ENCODE results near the gene SCAI. TPM values are rescaled to one million over a fixed set of nuclear protein-coding genes. Genes with fewer than 3 reads are reported as not detected.

The SCAI gene
- total and polyA plus RNA-seq, 4 donors = 1.4 to 39.9 (median 8.0) TPM

DNA sequence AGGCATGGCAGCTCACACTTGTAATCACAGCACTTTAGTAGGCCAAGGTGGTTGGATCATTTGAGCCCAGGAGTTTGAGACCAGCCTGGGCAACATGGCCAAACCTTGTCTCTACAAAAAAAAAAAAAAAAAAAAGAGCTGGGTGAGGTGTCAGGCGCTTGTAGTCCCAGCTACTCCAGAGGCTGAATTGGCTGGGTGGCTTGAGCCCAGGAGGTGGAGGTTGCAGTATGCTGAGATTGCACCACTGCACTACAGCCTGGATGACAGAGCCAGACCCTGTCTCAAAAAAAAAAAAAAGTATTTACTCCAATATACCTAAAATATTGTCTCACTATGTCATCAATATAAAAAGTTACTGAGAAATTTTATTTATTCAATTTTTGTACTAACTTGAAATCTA, 2.8 kb downstream of the SCAI start:
- no peak overlapping the region for H3K27ac ChIP-seq (ENCODE audit: low read depth in 1 of 2, low read length in 1 of 2)
- H3K27me3 ChIP-seq (ENCODE audit: control insufficient read depth in 3 of 3, insufficient read depth in 3 of 3, low read length in 2 of 3) = no peaks in the 10 kb centered on the region
- WGBS, 2 donors = 71 to 78% methylated on average over 1 of the region's 1 CpG
- ATAC-seq (ENCODE audit: insufficient read depth, low FRiP score) = no peak
- H3K36me3 ChIP-seq (ENCODE audit: control insufficient read depth in 4 of 4, insufficient read depth in 4 of 4, low read length in 4 of 4) = peaks cover 0 to 3% (median 0%) of the 10 kb centered on the region in 4 donors
- no peak overlapping the region for H3K9ac ChIP-seq (ENCODE audit: insufficient read depth in 1 of 2, low read length in 2 of 2)
- H3K4me3 ChIP-seq = no peak overlapping the region
- TF ChIP-seq, protein P1, sequence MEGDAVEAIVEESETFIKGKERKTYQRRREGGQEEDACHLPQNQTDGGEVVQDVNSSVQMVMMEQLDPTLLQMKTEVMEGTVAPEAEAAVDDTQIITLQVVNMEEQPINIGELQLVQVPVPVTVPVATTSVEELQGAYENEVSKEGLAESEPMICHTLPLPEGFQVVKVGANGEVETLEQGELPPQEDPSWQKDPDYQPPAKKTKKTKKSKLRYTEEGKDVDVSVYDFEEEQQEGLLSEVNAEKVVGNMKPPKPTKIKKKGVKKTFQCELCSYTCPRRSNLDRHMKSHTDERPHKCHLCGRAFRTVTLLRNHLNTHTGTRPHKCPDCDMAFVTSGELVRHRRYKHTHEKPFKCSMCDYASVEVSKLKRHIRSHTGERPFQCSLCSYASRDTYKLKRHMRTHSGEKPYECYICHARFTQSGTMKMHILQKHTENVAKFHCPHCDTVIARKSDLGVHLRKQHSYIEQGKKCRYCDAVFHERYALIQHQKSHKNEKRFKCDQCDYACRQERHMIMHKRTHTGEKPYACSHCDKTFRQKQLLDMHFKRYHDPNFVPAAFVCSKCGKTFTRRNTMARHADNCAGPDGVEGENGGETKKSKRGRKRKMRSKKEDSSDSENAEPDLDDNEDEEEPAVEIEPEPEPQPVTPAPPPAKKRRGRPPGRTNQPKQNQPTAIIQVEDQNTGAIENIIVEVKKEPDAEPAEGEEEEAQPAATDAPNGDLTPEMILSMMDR (IDR thresholded peaks at IDR 0.05; ENCODE audit: control extremely low read depth, extremely low read depth) = no peak
- H3K9me3 ChIP-seq (ENCODE audit: control insufficient read depth in 4 of 4, insufficient read depth in 3 of 4, low read length in 3 of 4) = no peaks in the 10 kb centered on the region
- peaks cover 0 to 9% (median 0%) of the 10 kb centered on the region in 5 donors for H3K4me1 ChIP-seq (ENCODE audit: control insufficient read depth in 5 of 5, insufficient read depth in 5 of 5, low read length in 5 of 5)
- DNase-seq = no peak

DNA sequence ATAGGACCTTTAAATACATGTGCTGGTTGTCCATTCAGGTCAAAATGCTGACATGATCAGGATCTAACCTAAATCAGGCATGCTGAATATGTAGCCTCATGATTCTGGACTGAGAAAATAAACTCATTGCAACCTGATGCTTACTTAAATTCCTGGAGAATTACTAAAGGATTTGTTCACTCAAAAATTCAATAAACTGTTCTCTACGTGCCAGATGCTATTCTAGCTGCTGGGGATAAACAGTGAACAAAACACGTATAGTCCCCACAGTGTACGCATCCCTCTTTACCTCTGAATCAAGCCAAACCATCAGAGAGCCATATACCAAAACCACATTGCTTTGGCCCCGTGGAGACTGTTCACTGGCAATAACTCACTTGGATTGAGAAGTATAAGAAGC, 6.1 kb downstream of the SCAI start:
- no peak overlapping the region for H3K9ac ChIP-seq (ENCODE audit: insufficient read depth in 1 of 2, low read length in 2 of 2)
- peaks cover 0 to 3% (median 0%) of the 10 kb centered on the region in 4 donors for H3K36me3 ChIP-seq (ENCODE audit: control insufficient read depth in 4 of 4, insufficient read depth in 4 of 4, low read length in 4 of 4)
- WGBS, 2 donors = 84 to 92% methylated on average over 4 of the region's 4 CpGs
- no peak overlapping the region for H3K4me3 ChIP-seq
- ATAC-seq (ENCODE audit: insufficient read depth, low FRiP score) (no peak), DNase-seq (no peak)
- no peaks in the 10 kb centered on the region for H3K9me3 ChIP-seq (ENCODE audit: control insufficient read depth in 4 of 4, insufficient read depth in 3 of 4, low read length in 3 of 4)
- TF ChIP-seq, protein P1 (IDR thresholded peaks at IDR 0.05; ENCODE audit: control extremely low read depth, extremely low read depth) = no peak
- peaks cover 0 to under 1% (median 0%) of the 10 kb centered on the region in 5 donors for H3K4me1 ChIP-seq (ENCODE audit: control insufficient read depth in 5 of 5, insufficient read depth in 5 of 5, low read length in 5 of 5)
- no peak overlapping the region for H3K27ac ChIP-seq (ENCODE audit: low read depth in 1 of 2, low read length in 1 of 2)
- no peaks in the 10 kb centered on the region for H3K27me3 ChIP-seq (ENCODE audit: control insufficient read depth in 3 of 3, insufficient read depth in 3 of 3, low read length in 2 of 3)

DNA sequence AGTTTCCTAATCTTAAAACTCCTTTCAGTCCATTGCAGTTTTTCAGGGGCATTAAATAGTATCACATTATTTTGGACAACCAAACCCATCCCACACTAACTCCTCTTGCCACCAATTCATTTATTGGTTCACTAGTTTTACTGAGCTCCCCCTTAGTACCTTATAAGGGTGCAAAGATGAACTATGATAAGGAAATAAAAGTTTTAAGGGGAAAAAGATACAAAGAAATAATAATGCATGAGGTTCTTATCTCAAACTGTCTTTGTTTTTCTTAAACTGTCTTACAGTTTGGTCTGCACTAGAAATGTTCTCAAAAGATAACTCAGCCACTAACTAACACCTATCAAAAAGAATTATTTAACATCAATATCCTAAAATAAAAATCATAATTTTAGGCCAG, 8.4 kb downstream of the SCAI start:
- TF ChIP-seq, protein P1 (IDR thresholded peaks at IDR 0.05; ENCODE audit: control extremely low read depth, extremely low read depth) = no peak
- H3K9me3 ChIP-seq (ENCODE audit: control insufficient read depth in 4 of 4, insufficient read depth in 3 of 4, low read length in 3 of 4) = no peaks in the 10 kb centered on the region
- no peaks in the 10 kb centered on the region for H3K27me3 ChIP-seq (ENCODE audit: control insufficient read depth in 3 of 3, insufficient read depth in 3 of 3, low read length in 2 of 3)
- H3K27ac ChIP-seq (ENCODE audit: low read depth in 1 of 2, low read length in 1 of 2) = no peak overlapping the region
- H3K4me1 ChIP-seq (ENCODE audit: control insufficient read depth in 5 of 5, insufficient read depth in 5 of 5, low read length in 5 of 5) = peaks cover 0 to 6% (median 0%) of the 10 kb centered on the region in 5 donors
- peaks cover 0 to 2% (median 0%) of the 10 kb centered on the region in 4 donors for H3K36me3 ChIP-seq (ENCODE audit: control insufficient read depth in 4 of 4, insufficient read depth in 4 of 4, low read length in 4 of 4)
- H3K9ac ChIP-seq (ENCODE audit: insufficient read depth in 1 of 2, low read length in 2 of 2) = no peak overlapping the region
- no peak overlapping the region for H3K4me3 ChIP-seq
- DNase-seq (no peak), ATAC-seq (ENCODE audit: insufficient read depth, low FRiP score) (no peak)
